Left forelimb (tissue), 1 donor: ENCODE measurements around the gene TTYH1.
"Not testable (repeated sequence)": the region's sequence is repeated elsewhere in the genome, so short reads cannot be mapped to it uniquely, and the experiment has no call there.

Source experiments
- DNase-seq: peaks from one replicate; pipeline ENCODE4 v3.0.0-alpha.2; 2018; ENCODE audit warnings: low spot score

Gene TTYH1

GRCh38 chr19:54415208-54415900, at the start of gene TTYH1:
Gene TTYH1 (plus strand): TSS chr19:54415464. CDS start chr19:54415553, 89 bp downstream.
- no peak for DNase-seq

- DNase-seq: not testable (repeated sequence)
Observed at GRCh38 chr19:54365798-54366197, 49.5 kb upstream of the TTYH1 start.

- DNase-seq: no peak
Observed at GRCh38 chr19:54366811-54367210, 48.5 kb upstream of the TTYH1 start.

GRCh38 chr19:54369082-54369687, 46.1 kb upstream of the TTYH1 start:
- DNase-seq: no peak

- DNase-seq: not testable (repeated sequence)
Observed at GRCh38 chr19:54369688-54370433, 45.4 kb upstream of the TTYH1 start.

GRCh38 chr19:54370434-54370796, 44.8 kb upstream of the TTYH1 start:
- not testable (repeated sequence) for DNase-seq

- not testable (repeated sequence) for DNase-seq
Observed at GRCh38 chr19:54371453-54371852, 43.8 kb upstream of the TTYH1 start.

GRCh38 chr19:54373781-54374631, 41.3 kb upstream of the TTYH1 start:
- no peak for DNase-seq

- not testable (repeated sequence) for DNase-seq
Observed at GRCh38 chr19:54375181-54375938, 39.9 kb upstream of the TTYH1 start.

GRCh38 chr19:54376610-54377285, 38.5 kb upstream of the TTYH1 start:
- DNase-seq: no peak

- DNase-seq: no peak
Observed at GRCh38 chr19:54379187-54379678, 36.0 kb upstream of the TTYH1 start.

- DNase-seq: no peak
Observed at GRCh38 chr19:54380897-54381296, 34.4 kb upstream of the TTYH1 start.

GRCh38 chr19:54382041-54382440, 33.2 kb upstream of the TTYH1 start:
- DNase-seq: not testable (repeated sequence)

GRCh38 chr19:54383330-54383729, 31.9 kb upstream of the TTYH1 start:
- DNase-seq: no peak

- DNase-seq: no peak
Observed at GRCh38 chr19:54387991-54388801, 27.1 kb upstream of the TTYH1 start.

- DNase-seq: no peak
Observed at GRCh38 chr19:54388802-54389139, 26.5 kb upstream of the TTYH1 start.

- DNase-seq: no peak
Observed at GRCh38 chr19:54389553-54389952, 25.7 kb upstream of the TTYH1 start.

GRCh38 chr19:54390942-54391577, 24.2 kb upstream of the TTYH1 start:
- no peak for DNase-seq

GRCh38 chr19:54391589-54392061, 23.6 kb upstream of the TTYH1 start:
- no peak for DNase-seq
